ENCODE results near the gene TMEM178A.

DNA sequence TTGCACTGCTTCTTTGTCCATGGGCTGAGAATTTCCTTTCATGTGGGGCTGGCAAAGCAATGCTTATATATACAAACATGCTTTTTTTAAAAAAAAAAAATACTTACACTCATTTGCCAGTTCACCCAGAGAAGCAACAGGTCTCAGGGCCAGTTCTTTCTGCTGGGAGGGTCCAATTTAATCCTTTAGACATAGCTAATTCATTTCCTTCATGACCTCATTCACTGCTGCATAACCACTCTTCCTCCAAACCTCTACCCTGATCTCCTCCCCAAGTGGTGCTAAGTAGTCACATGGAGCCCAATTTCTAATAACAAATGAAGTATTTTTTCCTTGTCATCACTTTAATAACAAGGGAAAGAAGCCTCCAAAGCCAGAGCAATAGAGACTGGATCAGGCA is 17.1 kb upstream of the TMEM178A start:
- no peak for TF ChIP-seq EGR1 (IDR thresholded peaks at IDR 0.05; ENCODE audit: borderline replicate concordance, low read depth, low read length)
- TF ChIP-seq, protein P1, sequence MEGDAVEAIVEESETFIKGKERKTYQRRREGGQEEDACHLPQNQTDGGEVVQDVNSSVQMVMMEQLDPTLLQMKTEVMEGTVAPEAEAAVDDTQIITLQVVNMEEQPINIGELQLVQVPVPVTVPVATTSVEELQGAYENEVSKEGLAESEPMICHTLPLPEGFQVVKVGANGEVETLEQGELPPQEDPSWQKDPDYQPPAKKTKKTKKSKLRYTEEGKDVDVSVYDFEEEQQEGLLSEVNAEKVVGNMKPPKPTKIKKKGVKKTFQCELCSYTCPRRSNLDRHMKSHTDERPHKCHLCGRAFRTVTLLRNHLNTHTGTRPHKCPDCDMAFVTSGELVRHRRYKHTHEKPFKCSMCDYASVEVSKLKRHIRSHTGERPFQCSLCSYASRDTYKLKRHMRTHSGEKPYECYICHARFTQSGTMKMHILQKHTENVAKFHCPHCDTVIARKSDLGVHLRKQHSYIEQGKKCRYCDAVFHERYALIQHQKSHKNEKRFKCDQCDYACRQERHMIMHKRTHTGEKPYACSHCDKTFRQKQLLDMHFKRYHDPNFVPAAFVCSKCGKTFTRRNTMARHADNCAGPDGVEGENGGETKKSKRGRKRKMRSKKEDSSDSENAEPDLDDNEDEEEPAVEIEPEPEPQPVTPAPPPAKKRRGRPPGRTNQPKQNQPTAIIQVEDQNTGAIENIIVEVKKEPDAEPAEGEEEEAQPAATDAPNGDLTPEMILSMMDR (IDR thresholded peaks at IDR 0.05; ENCODE audit: control extremely low read depth in 1 of 3, insufficient read depth in 1 of 3, low read depth in 1 of 3, low read length in 3 of 3) = no peak
- no peak for TF ChIP-seq POLR2AphosphoS5 (IDR thresholded peaks at IDR 0.05; ENCODE audit: low read depth, low read length)
- TF ChIP-seq TEAD4 (IDR thresholded peaks at IDR 0.05; ENCODE audit: low read depth, low read length) = no peak
- no peak for TF ChIP-seq CHD1 (IDR thresholded peaks at IDR 0.05; ENCODE audit: low read depth, low read length)

Measured in H1 (cell line).